ENCODE data around the gene MGMT. TPM values are rescaled to one million over a fixed set of nuclear protein-coding genes. Genes with fewer than 3 reads are reported as not detected.
A peak's percentile ranks its signal among the peaks of the same experiment; 100 is the strongest.

The MGMT gene
- total RNA-seq, 1 donor from 2014 or later = 25.9 TPM

DNA sequence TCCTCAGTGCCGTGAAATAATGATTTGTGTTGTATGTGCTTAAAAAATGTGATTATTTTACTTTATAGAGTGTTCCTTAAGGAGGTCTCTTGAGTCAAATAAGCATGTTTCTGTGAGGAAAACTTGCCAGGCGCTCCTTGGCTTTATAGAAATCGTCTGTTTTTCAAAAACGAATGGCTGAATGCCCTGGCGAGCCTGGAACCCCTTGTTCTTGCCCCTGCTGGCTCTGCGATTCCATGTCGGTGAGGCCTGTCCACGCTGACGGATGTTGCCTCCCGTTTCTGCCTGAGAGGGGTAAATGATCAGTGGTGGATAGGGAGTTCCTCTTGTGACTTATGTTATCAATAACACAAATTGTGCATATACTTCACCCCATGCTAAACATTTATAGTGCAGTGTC lies 75.5 kb downstream of the MGMT start:
- no peaks in the 10 kb centered on the region for H3K36me3 Mint-ChIP-seq (ENCODE audit: low read depth, unreplicated experiment)

DNA sequence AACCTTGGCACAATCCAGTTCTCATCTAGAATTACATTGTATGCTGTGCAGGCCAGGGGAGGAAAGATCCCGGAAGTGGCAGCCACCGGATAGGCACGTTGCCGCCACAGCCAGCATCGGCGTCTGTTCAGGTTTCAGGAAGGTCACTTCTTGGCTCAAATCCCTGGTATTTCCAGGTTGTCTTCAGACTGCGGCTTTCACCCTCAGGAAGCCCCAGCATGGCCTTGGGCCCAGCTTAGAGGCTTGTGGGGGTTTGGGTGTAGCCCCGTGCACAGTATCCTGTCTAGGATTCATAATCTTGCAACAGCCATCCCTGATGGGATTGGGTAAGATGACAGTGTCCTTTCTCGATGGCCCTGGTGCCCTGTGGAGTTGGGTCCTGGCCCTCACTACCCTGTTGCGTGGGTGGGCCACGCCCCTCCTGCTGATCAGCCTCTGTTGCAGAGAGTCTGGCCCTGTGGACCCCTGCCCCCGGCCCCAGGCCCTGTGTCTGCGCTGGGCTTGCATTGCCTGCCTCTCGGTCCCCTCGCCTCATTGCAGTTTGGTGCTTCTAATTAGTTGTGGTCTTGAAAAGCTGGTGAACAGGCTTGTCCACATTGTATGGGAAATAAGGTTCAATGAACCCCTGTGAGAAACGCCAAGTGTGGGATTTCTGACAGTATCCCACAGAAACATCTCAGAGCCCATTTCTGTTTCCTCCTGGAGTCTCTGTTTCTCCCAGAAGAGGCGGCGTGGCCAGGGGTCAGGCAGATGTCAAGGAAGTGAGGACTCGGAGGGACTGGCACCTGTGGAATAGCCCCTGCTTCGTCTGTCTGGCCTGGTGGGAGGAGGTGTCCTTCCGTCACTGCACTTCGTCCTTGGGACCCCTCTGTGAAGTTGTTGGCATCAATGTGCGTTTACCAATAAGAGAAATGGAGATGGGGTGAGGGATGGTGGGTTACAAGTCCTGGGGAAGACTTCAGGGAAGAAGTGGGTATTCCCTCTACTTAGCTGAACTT lies 77.5 kb downstream of the MGMT start:
- no peaks in the 10 kb centered on the region for H3K9me3 Mint-ChIP-seq (ENCODE audit: unreplicated experiment)
- H3K27ac Mint-ChIP-seq (ENCODE audit: unreplicated experiment) = peak overlapping the region; percentile 42
- no peaks in the 10 kb centered on the region for H3K4me1 Mint-ChIP-seq (ENCODE audit: unreplicated experiment)
- no peak for DNase-seq (ENCODE audit: low spot score)
- no peaks in the 10 kb centered on the region for H3K36me3 Mint-ChIP-seq (ENCODE audit: low read depth, unreplicated experiment)
- no peaks in the 10 kb centered on the region for H3K27me3 Mint-ChIP-seq (ENCODE audit: unreplicated experiment)
- TF ChIP-seq, protein P1, sequence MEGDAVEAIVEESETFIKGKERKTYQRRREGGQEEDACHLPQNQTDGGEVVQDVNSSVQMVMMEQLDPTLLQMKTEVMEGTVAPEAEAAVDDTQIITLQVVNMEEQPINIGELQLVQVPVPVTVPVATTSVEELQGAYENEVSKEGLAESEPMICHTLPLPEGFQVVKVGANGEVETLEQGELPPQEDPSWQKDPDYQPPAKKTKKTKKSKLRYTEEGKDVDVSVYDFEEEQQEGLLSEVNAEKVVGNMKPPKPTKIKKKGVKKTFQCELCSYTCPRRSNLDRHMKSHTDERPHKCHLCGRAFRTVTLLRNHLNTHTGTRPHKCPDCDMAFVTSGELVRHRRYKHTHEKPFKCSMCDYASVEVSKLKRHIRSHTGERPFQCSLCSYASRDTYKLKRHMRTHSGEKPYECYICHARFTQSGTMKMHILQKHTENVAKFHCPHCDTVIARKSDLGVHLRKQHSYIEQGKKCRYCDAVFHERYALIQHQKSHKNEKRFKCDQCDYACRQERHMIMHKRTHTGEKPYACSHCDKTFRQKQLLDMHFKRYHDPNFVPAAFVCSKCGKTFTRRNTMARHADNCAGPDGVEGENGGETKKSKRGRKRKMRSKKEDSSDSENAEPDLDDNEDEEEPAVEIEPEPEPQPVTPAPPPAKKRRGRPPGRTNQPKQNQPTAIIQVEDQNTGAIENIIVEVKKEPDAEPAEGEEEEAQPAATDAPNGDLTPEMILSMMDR (IDR thresholded peaks at IDR 0.05; ENCODE audit: unreplicated experiment) = no peak
- no peak overlapping the region for H3K4me3 Mint-ChIP-seq (ENCODE audit: unreplicated experiment)

More for the DNA sequence above, 75.5 kb downstream of the MGMT start:
- no peak overlapping the region for H3K4me3 Mint-ChIP-seq (ENCODE audit: unreplicated experiment)
- no peak for DNase-seq (ENCODE audit: low spot score)
- TF ChIP-seq, protein P1 (IDR thresholded peaks at IDR 0.05; ENCODE audit: unreplicated experiment) = no peak
- no peaks in the 10 kb centered on the region for H3K4me1 Mint-ChIP-seq (ENCODE audit: unreplicated experiment)
- no peak overlapping the region for H3K27ac Mint-ChIP-seq (ENCODE audit: unreplicated experiment)
- H3K27me3 Mint-ChIP-seq (ENCODE audit: unreplicated experiment) = no peaks in the 10 kb centered on the region
- no peaks in the 10 kb centered on the region for H3K9me3 Mint-ChIP-seq (ENCODE audit: unreplicated experiment)

DNA sequence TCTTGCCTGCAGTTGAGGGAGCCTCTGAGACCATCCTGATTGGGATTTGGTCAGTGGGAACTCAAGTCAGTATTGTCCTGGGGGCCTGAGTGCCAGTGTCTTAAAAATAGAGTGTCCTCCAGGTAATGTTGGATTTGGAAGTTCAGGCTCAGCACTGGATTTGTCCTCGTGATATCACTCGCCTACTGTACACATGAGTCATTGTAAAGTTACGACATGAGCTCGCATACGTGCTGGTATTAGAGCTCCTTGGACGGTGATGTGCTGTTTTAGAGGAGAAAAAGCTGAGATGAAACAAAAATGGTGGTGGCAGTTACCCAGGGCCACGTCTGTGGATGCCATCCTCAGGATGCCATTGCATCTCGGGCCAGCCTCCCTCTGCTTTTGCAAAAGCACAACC lies 78.2 kb downstream of the MGMT start:
- TF ChIP-seq, protein P1 (IDR thresholded peaks at IDR 0.05; ENCODE audit: unreplicated experiment) = no peak
- no peaks in the 10 kb centered on the region for H3K36me3 Mint-ChIP-seq (ENCODE audit: low read depth, unreplicated experiment)
- H3K4me1 Mint-ChIP-seq (ENCODE audit: unreplicated experiment) = no peaks in the 10 kb centered on the region
- H3K4me3 Mint-ChIP-seq (ENCODE audit: unreplicated experiment) = no peak overlapping the region
- H3K27me3 Mint-ChIP-seq (ENCODE audit: unreplicated experiment) = no peaks in the 10 kb centered on the region
- H3K27ac Mint-ChIP-seq (ENCODE audit: unreplicated experiment) = no peak overlapping the region
- no peaks in the 10 kb centered on the region for H3K9me3 Mint-ChIP-seq (ENCODE audit: unreplicated experiment)
- no peak for DNase-seq (ENCODE audit: low spot score)

DNA sequence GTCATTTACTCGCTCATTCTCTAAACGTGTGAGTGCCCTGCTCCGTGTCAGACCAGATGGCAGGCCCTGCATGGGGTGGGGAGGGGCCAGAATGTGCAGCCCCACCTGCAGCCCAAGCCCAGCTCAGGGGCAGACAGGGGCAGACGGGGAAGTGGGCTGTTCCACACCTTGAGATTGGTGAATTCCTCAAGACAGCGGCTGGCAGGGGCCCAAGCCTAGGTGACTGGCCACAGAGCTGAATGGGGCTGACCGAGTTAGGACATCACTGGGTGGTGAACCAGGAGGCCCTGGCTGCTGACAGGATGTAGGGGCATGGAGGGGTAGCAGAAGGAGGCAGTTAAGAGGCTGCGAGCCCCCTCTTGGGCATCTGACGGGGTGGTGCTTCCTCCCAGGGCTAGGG lies 79.1 kb downstream of the MGMT start:
- H3K4me1 Mint-ChIP-seq (ENCODE audit: unreplicated experiment) = no peaks in the 10 kb centered on the region
- no peak overlapping the region for H3K27ac Mint-ChIP-seq (ENCODE audit: unreplicated experiment)
- H3K36me3 Mint-ChIP-seq (ENCODE audit: low read depth, unreplicated experiment) = no peaks in the 10 kb centered on the region
- no peak for DNase-seq (ENCODE audit: low spot score)
- no peaks in the 10 kb centered on the region for H3K9me3 Mint-ChIP-seq (ENCODE audit: unreplicated experiment)
- TF ChIP-seq, protein P1 (IDR thresholded peaks at IDR 0.05; ENCODE audit: unreplicated experiment) = no peak
- peaks cover 2% of the 10 kb centered on the region for H3K27me3 Mint-ChIP-seq (ENCODE audit: unreplicated experiment)
- no peak overlapping the region for H3K4me3 Mint-ChIP-seq (ENCODE audit: unreplicated experiment)

DNA sequence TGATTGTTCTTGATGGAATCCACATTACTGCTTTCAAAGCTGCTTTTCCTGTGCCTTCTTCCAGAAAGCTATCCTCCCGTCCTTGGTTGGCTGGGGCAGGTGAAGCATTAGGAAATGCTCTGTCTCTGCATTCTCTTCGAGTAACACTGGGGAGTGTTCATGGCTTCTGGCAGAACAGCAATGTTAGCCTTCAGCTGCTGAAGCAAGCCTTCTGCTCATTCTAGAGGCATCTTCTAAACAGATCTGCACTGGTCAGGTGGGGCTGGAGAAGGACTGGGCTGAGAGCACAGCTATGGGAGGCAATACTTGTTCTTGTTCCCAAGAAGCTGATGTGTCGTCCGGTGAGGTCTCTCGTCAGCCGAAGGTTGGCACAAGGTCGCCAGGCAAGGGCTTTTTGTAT lies 80.6 kb downstream of the MGMT start:
- Mint-ChIP-seq H3K27me3 (ENCODE audit: unreplicated experiment) (peaks cover 2% of the 10 kb centered on the region), H3K36me3 (ENCODE audit: low read depth, unreplicated experiment) (no peaks in the 10 kb centered on the region), H3K27ac (ENCODE audit: unreplicated experiment) (no peak overlapping the region), H3K4me3 (ENCODE audit: unreplicated experiment) (no peak overlapping the region), H3K4me1 (ENCODE audit: unreplicated experiment) (no peaks in the 10 kb centered on the region), H3K9me3 (ENCODE audit: unreplicated experiment) (no peaks in the 10 kb centered on the region)
- no peak for DNase-seq (ENCODE audit: low spot score)
- TF ChIP-seq, protein P1 (IDR thresholded peaks at IDR 0.05; ENCODE audit: unreplicated experiment) = no peak
